ENCODE measurements around the gene REPIN1.
A peak's percentile ranks its signal among the peaks of the same experiment; 100 is the strongest.

REPIN1 gene

DNA sequence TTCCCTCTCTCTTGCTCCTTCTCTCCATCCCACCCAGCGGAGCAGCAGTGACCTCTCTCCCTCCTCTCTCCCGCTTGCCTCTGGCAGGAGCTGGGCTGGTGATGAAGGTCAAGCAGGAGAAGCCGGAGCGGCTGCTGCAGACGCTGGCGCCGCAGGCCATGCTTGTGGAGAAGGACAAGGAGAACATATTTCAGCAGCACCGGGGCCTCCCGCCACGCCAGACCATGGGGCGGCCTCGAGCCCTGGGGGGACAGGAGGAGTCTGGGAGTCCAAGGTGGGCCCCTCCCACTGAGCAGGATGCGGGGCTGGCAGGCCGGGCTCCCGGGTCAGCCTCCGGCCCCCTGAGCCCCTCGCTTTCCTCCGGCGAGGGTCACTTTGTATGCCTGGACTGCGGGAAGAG, 27.8 kb downstream of the REPIN1 start:
- DNase-seq (ENCODE audit: low spot score): no peak

GRCh38 chr7:150396851-150397260, 28.2 kb downstream of the REPIN1 start:
- no peak for DNase-seq (ENCODE audit: low spot score)

DNA sequence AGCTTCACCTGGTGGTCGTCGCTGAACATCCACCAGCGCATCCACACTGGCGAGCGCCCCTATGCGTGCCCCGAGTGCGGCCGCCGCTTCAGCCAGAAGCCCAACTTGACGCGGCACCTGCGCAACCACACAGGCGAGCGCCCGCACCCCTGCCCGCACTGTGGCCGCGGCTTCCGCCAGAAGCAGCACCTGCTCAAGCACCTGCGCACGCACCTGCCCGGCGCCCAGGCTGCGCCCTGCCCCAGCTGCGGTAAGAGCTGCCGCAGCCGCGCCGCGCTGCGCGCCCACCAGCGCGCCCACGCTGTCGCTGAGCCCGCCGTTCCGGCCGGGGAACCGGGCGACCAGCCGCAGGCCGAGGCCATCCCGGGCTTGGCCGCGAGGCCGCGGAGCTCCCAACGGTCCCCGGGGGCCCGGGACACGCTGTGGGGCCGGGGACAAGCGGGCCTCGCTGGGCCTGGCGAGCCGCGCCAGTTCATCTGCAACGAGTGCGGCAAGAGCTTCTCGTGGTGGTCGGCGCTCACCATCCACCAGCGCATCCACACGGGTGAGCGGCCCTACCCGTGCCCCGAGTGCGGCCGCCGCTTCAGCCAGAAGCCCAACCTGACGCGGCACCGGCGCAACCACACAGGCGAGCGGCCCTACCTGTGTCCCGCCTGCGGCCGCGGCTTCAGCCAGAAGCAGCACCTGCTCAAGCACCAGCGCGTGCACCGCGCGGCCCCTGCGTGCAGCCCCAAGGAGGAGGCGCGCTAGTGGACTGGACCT, 28.9 kb downstream of the REPIN1 start:
- DNase-seq (ENCODE audit: low spot score): no peak

GRCh38 chr7:150398108-150398964, 29.7 kb downstream of the REPIN1 start:
- DNase-seq (ENCODE audit: low spot score): no peak

DNA sequence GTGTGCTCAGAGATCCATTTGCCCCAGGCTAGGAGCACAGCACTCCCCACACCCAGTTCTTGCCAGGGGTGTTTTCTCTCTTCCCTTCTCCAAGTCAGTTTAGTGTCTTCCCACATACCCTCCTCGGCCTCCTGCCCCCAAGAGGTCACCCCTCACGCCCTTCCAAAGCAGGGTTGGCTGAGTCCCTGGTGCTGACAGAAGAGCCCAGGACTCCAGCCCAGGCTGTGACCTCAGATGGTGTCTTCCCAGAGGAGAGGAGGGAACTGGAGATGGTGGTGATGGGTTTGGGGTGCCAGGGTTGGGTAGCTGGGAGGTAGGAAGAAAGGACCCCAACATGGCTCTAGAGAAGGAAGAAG, 30.3 kb downstream of the REPIN1 start:
- DNase-seq (ENCODE audit: low spot score): no peak

DNA sequence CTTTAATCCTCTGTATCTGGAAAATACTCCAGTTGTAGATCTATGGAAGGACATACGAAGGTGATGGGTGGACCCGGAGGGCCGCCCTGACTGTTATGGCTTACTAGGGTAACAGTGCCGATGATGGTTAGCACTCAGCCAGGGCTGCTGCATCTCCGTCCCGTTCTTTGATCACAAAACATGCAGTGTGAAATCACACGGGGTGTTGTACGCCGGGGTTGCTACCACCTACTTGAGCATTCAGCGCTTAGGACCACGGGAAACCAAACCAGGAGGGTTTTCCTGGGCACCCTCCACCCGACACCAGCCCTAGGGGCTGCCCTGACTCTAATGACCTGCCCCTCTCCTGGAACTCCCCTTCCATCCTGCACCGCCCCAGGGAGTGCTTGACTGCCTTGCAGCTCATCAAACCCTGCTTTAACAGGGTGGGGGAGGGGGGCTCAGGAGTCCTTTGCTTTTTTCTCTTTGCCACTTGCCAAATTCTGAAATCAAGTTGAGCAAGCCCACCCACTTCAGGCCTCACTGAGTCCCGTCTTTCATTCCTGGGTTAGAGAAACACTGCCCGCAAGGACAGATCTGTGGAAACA, 30.9 kb downstream of the REPIN1 start:
- DNase-seq (ENCODE audit: low spot score): no peak

GRCh38 chr7:150400008-150400787, 31.6 kb downstream of the REPIN1 start:
- no peak for DNase-seq (ENCODE audit: low spot score)

GRCh38 chr7:150400788-150401423, 32.3 kb downstream of the REPIN1 start:
- no peak for DNase-seq (ENCODE audit: low spot score)

DNA sequence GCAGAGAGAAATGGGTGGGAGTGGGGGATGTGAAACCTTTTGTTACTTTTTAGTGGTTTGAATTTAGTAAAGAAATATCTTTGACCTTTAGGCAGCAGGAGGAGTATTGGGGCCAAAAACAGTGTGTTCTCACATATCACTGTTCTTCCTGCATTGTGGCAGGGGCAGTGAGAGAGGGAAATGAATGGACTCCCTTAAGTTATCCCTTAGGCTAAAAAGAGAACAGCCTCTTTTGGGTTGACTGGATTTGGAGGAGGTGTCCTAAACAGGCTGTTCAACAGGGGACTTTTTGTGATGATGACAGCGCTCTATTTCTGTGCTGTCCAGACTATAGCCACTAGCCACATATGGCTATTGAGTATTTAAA, 32.8 kb downstream of the REPIN1 start:
- DNase-seq (ENCODE audit: low spot score): no peak

DNA sequence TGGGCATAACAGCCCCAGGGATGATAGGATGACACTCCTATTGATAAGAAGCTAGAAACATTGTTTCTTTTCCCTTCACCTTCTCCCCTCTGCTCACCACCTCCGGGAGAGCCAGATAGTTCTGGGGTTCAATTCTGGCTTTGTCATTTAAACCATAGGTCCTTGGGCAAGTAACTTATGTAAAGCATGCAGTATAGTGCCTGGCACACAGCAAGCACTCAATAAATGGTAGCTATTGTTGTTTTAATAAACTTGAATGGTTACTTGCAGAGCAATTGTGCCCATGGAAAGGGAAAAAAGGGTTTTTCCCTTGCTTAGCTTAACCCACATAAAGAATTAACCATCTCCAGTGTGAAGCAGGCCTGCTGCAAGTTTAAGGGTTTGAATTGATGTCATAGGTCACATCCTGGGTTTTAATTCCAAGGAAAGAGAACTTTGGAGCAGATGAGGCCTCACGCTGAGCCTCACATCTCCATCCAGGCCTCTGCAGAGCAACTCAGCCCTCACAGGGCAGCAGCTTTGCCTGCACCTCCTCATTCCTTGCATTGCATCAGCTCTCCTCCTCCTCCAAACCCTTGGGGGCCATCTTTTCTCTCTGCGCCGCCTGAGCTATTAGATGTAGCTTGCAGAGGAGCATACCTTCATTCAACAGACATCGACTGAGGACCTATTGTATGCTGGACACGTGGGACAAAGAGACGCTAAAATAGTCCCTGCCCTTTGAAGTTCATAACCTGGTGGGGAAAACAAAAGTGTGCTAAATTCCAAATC, 33.4 kb downstream of the REPIN1 start:
- no peak for DNase-seq (ENCODE audit: low spot score)

GRCh38 chr7:150402671-150403321, 34.2 kb downstream of the REPIN1 start:
- DNase-seq (ENCODE audit: low spot score): no peak

DNA sequence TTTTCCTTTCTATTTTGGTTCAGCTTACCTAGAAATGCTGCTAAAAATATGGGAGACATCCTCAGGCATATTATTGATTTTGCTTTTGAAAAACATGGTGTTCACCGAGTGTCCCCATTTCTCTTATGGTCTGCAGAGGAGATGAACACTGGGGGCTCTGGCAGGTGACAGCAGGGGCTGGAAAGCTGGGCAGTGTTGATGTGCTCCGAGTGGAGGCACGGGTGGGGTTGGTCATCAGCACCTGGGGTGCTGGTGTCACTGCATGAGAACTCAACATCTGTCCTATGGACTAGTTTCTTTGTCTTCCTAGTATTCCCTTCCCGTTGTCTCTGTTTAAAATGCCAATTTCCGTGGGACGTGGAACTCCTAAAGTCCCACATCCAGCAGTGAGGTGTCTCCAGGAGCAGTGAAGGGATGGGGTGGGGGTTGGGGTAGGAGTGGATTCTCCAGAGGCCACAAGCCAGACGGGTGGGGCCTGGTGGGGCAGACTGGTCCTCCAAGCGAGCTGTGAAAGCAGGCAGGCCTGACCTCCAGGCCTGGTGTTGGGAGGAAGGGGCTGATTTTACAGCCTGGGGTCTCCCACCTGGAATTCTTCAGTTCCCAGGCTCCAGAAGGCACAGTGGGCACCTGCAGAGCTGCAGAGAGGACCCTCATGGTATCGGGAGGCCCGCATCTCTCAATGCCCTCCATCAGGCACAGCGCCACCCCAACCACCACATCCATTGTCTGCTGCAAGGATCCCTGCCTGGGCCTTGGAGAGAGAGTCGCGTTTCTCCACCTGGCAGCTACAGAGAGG, 35.0 kb downstream of the REPIN1 start:
- DNase-seq (ENCODE audit: low spot score): no peak

- DNase-seq (ENCODE audit: low spot score): no peak
Observed at GRCh38 chr7:150404172-150404804, 35.7 kb downstream of the REPIN1 start.

DNA sequence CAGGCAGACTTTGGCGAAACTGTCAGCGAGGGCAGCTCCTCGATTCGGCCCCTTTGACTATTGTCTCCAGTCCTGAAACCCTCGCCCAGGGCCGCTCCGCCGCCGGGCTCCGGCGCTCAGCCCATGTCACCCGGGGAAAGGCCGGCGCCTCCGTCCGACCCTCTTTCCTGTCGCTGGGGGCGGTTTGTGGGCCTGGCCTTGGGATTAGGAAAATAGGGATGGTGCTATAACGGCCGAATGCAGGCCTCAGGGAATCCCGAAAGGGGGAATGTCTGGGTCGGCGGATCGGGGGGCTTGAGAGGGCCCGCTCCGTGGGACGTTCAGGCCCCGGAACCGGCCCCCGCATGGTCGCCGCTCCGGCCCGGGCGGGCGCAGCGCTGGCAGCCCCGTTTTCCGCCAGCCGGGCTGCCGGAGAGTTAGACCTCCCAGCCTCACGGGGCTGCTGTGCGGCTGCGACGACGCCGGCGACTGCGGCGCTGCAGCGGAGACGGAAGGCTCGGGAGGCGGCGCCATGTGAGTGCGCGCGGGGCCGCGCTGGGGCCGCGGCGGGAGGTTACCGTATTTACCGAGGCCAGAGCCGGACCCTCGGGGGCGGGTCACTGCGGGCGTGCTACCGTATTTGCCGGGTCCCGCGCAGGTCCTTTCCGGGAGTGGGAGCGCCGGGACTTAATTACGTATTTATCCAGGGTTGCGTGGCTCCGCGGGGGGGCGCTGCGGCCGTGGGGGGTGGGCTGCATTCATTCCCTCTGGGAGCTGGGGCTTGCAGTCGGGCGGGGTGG, 36.4 kb downstream of the REPIN1 start:
- DNase-seq (ENCODE audit: low spot score): peak; percentile 83

DNA sequence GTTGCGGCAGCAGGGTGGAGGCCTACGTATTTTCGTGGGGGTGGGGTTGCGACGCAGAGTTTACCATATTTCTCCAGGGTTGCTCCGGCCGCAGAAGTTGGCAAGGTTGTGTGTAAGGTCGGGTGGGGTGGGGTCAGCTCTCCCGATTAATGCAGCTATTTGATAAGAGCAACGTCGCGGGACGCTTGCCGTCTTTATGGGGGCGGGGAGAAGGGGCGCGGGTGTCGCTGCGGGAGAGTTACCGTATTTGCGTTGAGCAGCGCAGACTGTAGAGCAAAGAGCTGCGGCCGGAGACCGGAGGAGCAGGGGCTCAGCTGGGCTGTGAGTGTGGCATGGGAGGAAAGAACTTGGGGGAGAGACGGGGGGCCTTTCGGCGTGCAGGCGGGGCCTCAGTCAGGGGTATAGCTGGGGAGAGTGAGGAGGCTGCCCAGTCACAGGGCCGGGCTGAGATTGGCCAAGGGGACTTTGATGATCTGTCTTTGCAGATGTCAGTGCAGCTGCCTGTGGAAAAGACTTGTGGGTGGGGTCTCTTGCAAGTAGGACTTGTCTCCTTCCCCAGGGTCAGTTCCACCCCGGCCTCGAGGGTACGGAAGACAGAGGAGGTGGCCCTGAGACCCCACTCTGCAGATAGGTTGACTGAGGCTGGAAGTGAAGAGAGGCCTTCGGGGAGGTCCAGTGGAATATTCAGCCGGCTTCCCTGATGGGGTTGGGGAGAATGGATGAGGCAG, 37.1 kb downstream of the REPIN1 start:
- peak; percentile 47 for DNase-seq (ENCODE audit: low spot score)

DNA sequence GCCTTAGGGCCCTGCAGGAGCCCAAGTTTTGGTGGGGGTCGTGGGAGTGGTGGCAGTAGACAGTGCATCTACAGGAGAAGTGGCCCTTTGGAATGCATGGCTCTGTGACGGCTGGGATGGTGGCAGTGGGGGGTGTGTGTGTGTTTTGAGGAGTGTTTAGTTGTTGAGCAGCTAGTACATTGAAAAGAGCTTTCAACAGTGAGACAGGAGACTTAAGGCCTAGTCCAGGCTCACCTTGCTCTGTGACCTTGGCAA, 37.6 kb downstream of the REPIN1 start:
- peak; percentile 6 for DNase-seq (ENCODE audit: low spot score)

DNA sequence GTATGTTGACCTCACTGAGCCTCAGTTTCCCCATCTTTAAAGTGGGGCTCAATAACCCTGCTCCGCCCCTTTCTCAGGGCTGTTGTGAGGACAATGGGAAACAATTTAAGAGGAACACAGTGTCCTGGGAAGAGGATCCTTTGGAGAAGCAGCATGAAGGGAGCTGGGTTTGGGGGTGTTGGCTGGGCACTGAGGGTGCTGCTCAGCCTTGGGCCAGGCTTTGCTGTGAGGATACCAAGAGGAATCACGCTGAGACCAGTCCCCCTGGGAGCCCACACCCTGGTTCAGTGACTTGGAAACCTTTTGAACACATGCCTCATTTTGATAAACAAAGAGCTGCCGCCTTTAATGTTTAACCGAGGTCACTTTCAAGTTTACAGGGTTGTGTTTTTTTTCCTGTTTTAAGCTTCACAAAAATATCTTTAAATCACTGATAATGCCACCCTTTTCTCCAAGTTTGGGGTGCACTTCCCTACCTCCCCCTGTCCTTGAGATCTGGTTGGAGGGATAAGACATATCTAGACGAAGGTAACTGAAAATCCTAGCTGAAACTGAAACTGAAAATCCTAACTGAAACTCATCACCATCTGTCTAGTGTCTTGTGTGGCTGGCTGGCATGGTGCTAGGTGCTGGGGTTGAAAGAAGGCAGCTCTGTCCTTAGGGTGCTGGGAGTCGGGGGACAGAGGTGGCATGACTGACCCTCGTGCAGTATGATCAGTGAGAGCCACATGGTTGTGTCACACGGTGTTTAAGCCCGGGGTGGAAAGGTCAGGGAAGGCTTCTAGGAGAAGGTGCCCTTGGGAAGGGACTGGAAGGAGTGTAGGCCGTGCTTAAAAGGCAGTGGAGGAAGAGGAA, 38.2 kb downstream of the REPIN1 start:
- DNase-seq (ENCODE audit: low spot score): peak; percentile 42
